HG03460 (cell line): Measurements from ENCODE around the gene EPAS1.

ENCODE experiments used
- ATAC-seq: cut with Tn5 transposase; IDR thresholded peaks from one replicate; pipeline ENCODE4 v1.9.1; 2021; ENCODE audit not compliant: unreplicated experiment

The EPAS1 gene

GRCh38 chr2:46338674-46339073 lies 41.5 kb downstream of the EPAS1 start:
- ATAC-seq = no peak

- ATAC-seq = no peak
Measured at GRCh38 chr2:46339200-46339599, 42.0 kb downstream of the EPAS1 start.

- no peak for ATAC-seq
Measured at GRCh38 chr2:46339676-46340459, 42.7 kb downstream of the EPAS1 start.

GRCh38 chr2:46340740-46341420 lies 43.7 kb downstream of the EPAS1 start:
- no peak for ATAC-seq

DNA sequence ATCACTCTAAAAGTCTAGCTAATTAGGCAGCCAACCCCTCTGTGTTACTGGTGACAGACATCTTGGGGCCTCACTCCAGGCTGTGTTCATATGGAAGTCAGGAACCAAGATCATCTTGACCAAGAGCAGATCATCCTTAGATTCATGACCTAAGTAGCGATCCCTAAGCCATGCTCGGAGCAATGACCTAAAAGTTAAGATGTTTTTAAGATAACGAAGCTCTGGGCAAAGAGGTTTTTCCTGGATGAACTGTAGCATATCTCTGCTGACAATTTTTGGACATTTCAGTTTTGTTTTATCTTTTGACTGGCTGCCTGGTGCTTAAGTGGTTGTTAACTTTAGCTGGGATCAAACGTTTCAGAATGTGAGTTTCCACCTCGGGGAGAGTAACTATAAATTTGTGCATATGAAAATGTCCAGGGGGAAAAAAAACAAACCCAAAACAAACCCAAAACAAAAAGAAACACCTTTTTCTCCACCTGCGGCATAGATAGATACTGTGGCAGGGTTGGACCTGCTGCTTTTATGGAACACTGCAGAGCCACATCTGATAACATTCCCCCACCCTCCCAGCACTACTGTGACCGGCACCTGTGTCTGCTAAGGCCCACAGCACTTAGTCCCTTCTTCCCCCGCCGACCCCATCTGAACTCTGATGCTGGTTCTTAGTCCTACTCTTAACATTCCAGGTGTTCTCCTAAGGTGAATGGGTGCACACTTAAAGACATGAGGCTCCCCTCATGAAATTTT lies 45.5 kb downstream of the EPAS1 start:
- ATAC-seq = no peak

DNA sequence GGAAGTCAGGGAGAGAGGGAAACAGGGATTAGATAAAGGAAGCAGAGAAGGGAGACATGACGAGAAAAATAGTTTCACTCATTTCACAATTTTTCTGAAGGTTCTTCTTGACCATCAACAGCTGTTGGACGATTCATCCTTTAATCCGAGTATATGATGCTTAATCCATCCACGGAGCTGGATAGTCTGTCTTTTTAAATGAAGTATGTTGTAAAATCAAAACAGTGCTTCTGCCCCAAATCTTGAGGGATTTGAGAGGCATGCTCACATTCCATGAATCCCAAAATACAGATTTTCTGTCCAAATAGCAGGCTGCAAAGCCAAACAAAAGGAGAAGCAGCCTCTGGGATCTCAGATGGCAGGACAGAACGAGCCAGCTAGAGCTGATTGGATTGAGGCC lies 47.5 kb downstream of the EPAS1 start:
- ATAC-seq = no peak

GRCh38 chr2:46345775-46346174 lies 48.6 kb downstream of the EPAS1 start:
- no peak for ATAC-seq

DNA sequence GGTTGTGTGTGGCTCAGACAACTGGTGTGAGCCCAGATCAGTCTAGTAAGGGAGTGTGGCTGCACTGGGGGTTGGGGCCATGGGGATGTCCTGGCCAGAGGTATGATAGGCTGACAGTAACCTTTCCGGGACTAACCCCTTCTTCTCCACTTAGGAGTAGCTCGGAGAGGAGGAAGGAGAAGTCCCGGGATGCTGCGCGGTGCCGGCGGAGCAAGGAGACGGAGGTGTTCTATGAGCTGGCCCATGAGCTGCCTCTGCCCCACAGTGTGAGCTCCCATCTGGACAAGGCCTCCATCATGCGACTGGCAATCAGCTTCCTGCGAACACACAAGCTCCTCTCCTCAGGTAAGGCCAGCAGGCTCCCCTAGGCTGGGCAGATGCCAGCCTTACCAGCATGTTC lies 49.5 kb downstream of the EPAS1 start:
- no peak for ATAC-seq

DNA sequence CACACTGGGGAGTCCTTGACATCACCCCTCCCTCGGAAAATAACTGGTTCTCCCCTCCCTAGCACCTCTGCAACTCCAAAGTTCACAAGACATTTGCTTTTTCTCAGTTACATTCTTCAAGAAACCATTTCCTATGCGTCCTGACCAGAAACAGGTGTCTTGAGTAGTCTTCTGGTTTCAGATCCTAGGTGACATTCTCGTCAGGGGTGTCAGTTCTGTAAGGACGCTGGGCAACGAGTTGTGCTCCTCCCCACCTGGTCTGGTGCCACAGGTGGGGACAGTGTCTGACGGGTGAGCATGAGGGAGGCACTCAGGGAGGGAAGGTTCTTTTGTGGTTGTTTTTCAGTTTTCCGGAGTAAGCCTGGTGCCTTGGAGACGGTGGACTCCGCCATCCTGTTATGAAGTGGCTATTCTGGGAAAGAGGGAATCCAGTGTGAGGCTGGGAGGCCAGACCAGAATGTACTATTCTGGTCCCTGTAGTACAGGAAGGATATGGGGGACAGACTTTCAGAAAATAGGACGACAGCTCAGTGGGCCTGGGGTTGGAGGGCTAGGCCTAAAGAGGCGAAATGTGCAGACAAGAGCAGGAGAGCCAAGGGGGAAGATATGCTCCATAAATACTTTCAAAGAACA lies 50.6 kb downstream of the EPAS1 start:
- no peak for ATAC-seq

- ATAC-seq = no peak
Measured at GRCh38 chr2:46349115-46349547, 51.9 kb downstream of the EPAS1 start.

GRCh38 chr2:46350029-46350689 lies 53.0 kb downstream of the EPAS1 start:
- ATAC-seq = no peak

GRCh38 chr2:46351098-46351749 lies 54.0 kb downstream of the EPAS1 start:
- no peak for ATAC-seq

DNA sequence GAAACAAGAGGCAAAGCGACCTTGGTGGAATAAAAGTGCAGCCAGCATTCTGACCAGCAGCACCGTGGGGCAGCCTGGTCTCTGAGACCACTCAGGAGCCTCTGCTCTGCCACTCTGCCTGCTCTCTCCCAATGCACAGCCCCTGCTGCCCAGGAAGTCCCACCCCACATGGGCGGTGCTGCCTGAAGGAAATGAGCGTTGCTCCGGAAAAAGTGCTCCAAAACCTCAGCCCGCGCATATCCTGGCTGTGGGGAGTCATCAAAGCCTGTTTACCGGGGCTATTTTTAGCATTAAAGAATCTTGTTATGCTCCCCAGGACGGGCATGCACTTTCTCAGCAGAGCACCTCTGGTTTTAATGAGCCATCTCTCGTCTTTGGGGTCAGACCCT lies 54.5 kb downstream of the EPAS1 start:
- ATAC-seq = no peak

DNA sequence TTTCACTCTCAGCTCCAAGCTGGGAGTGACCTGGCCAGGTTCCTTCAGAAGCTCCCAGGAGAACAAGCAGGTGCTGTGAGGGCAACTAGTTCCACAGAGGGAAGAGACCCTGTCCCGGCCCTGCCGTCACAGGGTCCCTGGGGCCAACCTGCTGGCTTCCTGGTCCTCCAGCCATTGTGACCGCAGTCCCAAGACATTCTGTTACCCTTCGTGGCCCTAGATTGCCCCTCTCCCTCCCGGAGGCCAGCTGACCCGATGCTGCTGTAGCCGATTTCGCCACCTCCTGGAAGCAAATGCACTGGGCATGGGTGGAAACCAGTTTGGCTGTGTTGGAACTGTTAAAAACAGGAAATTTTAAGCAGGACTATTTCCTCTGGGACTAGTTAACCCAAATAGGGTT lies 55.4 kb downstream of the EPAS1 start:
- ATAC-seq = no peak

DNA sequence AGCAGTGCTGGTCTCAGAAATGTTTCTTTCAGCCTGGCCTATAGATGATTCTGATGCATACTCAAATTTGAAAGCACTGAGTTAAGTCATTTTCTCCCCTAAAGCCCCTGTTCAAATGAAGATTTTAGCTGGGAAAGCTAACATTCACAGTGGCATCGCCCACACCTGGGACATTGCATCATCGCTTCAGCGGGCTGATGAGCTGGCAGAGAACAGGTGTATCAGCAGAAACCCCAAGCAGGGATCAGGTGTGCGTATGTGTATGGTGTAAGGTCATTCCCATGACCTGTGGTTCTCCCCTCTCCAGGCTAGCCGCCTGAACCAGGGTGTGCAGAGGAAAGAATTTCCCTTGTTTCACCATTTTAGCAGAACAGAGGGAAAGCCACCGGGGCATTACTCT lies 56.3 kb downstream of the EPAS1 start:
- no peak for ATAC-seq

DNA sequence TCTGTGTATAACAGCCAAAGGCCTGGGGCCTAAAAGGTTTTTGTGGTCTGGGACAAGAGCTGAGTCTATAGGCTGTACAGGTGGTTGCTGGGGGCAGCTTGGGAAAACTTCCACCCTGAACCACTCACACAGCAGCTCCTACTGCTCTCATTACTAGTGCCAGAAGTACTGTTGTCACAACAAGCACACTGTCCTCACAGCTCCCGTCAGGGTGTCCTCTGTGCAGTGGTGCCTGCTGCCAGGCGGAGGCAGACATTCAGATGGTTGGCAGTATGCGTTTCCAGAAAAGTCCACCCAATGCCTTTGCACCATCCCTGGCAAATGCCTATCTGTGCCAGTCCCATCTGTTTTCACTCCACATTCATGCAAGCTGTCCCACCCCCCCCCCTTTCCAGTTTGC lies 58.5 kb downstream of the EPAS1 start:
- ATAC-seq = no peak

GRCh38 chr2:46356991-46357390 lies 59.8 kb downstream of the EPAS1 start:
- ATAC-seq = no peak

- ATAC-seq = no peak
Measured at GRCh38 chr2:46358713-46359112, 61.5 kb downstream of the EPAS1 start.

DNA sequence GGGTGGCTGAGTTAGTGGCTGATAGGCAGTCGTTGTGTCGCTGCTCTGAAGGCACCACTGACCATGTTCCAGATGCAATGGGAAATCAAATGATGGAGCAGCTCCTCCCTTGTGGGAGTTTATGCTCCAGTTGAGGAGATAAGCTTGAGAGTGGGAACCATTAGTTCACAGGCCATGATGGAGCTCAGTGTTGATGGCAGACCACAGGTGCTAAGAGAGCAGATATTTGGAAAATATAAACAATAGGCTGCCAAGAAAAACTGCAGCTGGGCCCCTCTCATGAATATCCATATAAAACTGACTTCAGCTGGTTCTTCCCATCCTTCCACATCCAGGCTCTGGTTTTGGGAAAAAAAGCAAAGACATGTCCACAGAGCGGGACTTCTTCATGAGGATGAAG lies 63.1 kb downstream of the EPAS1 start:
- ATAC-seq = no peak

DNA sequence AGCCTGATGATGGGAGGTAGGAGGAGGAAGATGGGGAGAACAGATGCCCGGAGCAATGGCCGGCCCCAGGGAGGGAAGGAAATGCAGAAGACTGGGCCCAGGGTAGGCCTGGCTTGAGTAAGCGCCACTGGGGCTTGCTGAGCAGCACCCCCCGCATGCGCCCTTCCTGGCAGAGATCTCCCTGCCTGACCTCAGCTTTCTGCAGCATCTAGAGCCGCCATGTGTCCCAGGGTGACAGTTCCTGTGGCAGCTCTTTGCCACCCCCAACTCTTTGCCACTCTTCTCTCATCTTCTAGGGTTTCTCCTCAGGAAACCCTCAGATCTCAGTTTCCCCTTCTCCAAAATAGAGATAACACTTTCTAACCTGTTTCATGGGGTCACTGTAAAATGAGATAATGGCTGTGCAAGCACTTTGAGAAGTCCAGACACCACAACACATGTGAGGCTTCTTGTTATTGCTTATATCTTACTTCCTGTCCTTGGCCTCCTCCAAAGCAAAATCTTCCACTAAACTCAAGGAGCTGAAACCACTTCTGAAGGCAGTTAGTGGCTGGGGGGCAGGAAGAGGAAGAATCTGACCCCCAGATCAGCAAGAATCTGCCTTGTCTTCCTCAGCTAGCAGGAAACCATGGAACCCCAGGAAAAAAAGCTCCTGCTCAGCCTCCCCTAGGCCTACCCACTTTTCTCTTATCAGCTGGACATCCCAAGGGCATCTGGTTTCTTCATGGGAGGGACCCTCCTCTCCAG lies 64.9 kb downstream of the EPAS1 start:
- ATAC-seq = no peak
